Fibroblast of skin of scalp (primary cell): ENCODE measurements around the gene SF1.

Source experiments
- DNase-seq: peaks from one replicate; pipeline ENCODE4 v3.0.0-alpha.2; 2013

SF1 gene

GRCh38 chr11:64759722-64760719 is 18.3 kb downstream of the SF1 start, which contains the start of gene PYGM:
Gene PYGM, minus strand, starts transcription at chr11:64759974. Its CDS starts 76 bp downstream, at chr11:64759898.
- peak; percentile 46 for DNase-seq

- DNase-seq: no peak
Measured at GRCh38 chr11:64759131-64759721, 19.1 kb downstream of the SF1 start.

- no peak for DNase-seq
Measured at GRCh38 chr11:64758330-64759079, 19.8 kb downstream of the SF1 start.

GRCh38 chr11:64757549-64758329 is 20.6 kb downstream of the SF1 start:
- DNase-seq: no peak

GRCh38 chr11:64755681-64756361 is 22.5 kb downstream of the SF1 start:
- no peak for DNase-seq

GRCh38 chr11:64754919-64755662 is 23.3 kb downstream of the SF1 start:
- DNase-seq: no peak

- DNase-seq: no peak
Measured at GRCh38 chr11:64754124-64754918, 24.0 kb downstream of the SF1 start.

GRCh38 chr11:64753380-64754123 is 24.8 kb downstream of the SF1 start:
- no peak for DNase-seq

GRCh38 chr11:64753019-64753379 is 25.3 kb downstream of the SF1 start:
- DNase-seq: no peak

GRCh38 chr11:64752175-64752970 is 26.0 kb downstream of the SF1 start:
- DNase-seq: no peak

GRCh38 chr11:64751580-64751979 is 26.8 kb downstream of the SF1 start:
- no peak for DNase-seq

- no peak for DNase-seq
Measured at GRCh38 chr11:64751136-64751535, 27.2 kb downstream of the SF1 start.

- DNase-seq: no peak
Measured at GRCh38 chr11:64750361-64751054, 27.8 kb downstream of the SF1 start.

- no peak for DNase-seq
Measured at GRCh38 chr11:64747961-64748665, 30.2 kb downstream of the SF1 start.

GRCh38 chr11:64746486-64746885 is 31.9 kb downstream of the SF1 start:
- no peak for DNase-seq

- DNase-seq: peak; percentile 40
Measured at GRCh38 chr11:64745521-64746328, 32.6 kb downstream of the SF1 start.
